Astrocyte (in vitro differentiated cells and primary cell): Measurements from ENCODE around the gene SLBP. TPM values are rescaled to one million over a fixed set of nuclear protein-coding genes. Genes with fewer than 3 reads are reported as not detected.

Experiments used
- DNase-seq: peaks from one replicate; pipeline ENCODE4 v3.0.0-alpha.2; 2010; ENCODE audit warnings: low read depth
- FAIRE-seq: peaks from 2 replicates; lab custom pipeline; 2011; peaks lifted over from hg19 to GRCh38; lab: Jason Lieb, UNC
- H2AFZ ChIP-seq: 2 replicates; pipeline ENCODE4 v1.6.0; 2012; ENCODE audit warnings: low read depth, low read length, inconsistent platforms
- H3K27ac ChIP-seq: 2 replicates; pipeline ENCODE4 v1.5.1; 2011; ENCODE audit warnings: low read depth, low read length, inconsistent platforms
- H3K27me3 ChIP-seq: 2 replicates; pipeline ENCODE4 v1.6.0; 2011; ENCODE audit warnings: low read length, inconsistent platforms; ENCODE audit not compliant: insufficient read depth
- H3K36me3 ChIP-seq: 2 replicates; pipeline ENCODE4 v1.5.1; 2011; ENCODE audit warnings: low read length, inconsistent platforms; ENCODE audit not compliant: insufficient read depth
- H3K4me1 ChIP-seq: 2 replicates; pipeline ENCODE4 v1.5.1; 2011; ENCODE audit warnings: low read length, inconsistent platforms; ENCODE audit not compliant: insufficient read depth
- H3K4me2 ChIP-seq: 2 replicates; pipeline ENCODE4 v1.6.0; 2012; ENCODE audit warnings: low read length, inconsistent platforms
- H3K4me3 ChIP-seq: 2 replicates; pipeline ENCODE4 v1.5.1; 2011; ENCODE audit warnings: low read depth, mild to moderate bottlenecking, low read length, inconsistent platforms; ENCODE audit not compliant: insufficient read depth
- H3K79me2 ChIP-seq: 2 replicates; pipeline ENCODE4 v1.6.0; 2012; ENCODE audit warnings: mild to moderate bottlenecking, low read length, inconsistent platforms; ENCODE audit not compliant: insufficient read depth
- H3K9ac ChIP-seq: 2 replicates; pipeline ENCODE4 v1.6.0; 2012; ENCODE audit warnings: mild to moderate bottlenecking, low read length, inconsistent platforms
- H3K9me3 ChIP-seq: 2 replicates; pipeline ENCODE4 v1.5.1; 2012; ENCODE audit warnings: low read depth, mild to moderate bottlenecking, low read length, inconsistent platforms; ENCODE audit not compliant: insufficient read depth
- H4K20me1 ChIP-seq: 2 replicates; pipeline ENCODE4 v1.6.0; 2012; ENCODE audit warnings: low read length, inconsistent platforms; ENCODE audit not compliant: insufficient read depth
- H3K27ac Mint-ChIP-seq: one replicate; pipeline ENCODE4 v1.8.0; 2021; ENCODE audit warnings: mild to moderate bottlenecking, mixed read lengths; ENCODE audit not compliant: unreplicated experiment
- H3K27me3 Mint-ChIP-seq: one replicate; pipeline ENCODE4 v1.8.0; 2021; ENCODE audit warnings: low read depth, mixed read lengths; ENCODE audit not compliant: unreplicated experiment
- H3K36me3 Mint-ChIP-seq: one replicate; pipeline ENCODE4 v1.8.0; 2021; ENCODE audit warnings: low read depth, mixed read lengths; ENCODE audit not compliant: unreplicated experiment
- H3K4me1 Mint-ChIP-seq: one replicate; pipeline ENCODE4 v1.8.0; 2021; ENCODE audit warnings: low read depth, mixed read lengths; ENCODE audit not compliant: unreplicated experiment
- H3K4me3 Mint-ChIP-seq: one replicate; pipeline ENCODE4 v1.8.0; 2021; ENCODE audit warnings: mild to moderate bottlenecking, moderate library complexity, mixed read lengths; ENCODE audit not compliant: unreplicated experiment
- H3K9me3 Mint-ChIP-seq: one replicate; pipeline ENCODE4 v1.8.0; 2021; ENCODE audit warnings: mild to moderate bottlenecking, mixed read lengths; ENCODE audit not compliant: unreplicated experiment
- EZH2 ChIP-seq: IDR thresholded peaks from 2 replicates; pipeline ENCODE4 v1.6.1; 2012; ENCODE audit warnings: mild to moderate bottlenecking, low read length, inconsistent platforms; ENCODE audit not compliant: insufficient read depth
- total RNA-seq: library from RNA; stranded (reverse); gene quantifications from 2 replicates; pipeline ENCODE4 v1.2.1, GENCODE V29; 2021
- TF ChIP-seq, protein P1 (sequence below): IDR thresholded peaks from 2 replicates; pipeline ENCODE4 v1.5.1; 2011; ENCODE audit warnings: low read depth, mild to moderate bottlenecking, inconsistent platforms, low read length, moderate library complexity; ENCODE audit not compliant: insufficient read depth

The SLBP gene
- total RNA-seq, 1 donor from 2014 or later = 44.5 TPM

GRCh38 chr4:1713003-1713851 is 1.1 kb upstream of the SLBP start:
- H3K36me3 Mint-ChIP-seq = peaks cover 8% of the 10 kb centered on the region
- peaks cover 63% of the 10 kb centered on the region for H3K79me2 ChIP-seq
- peak overlapping the region; percentile 97 for H3K27ac Mint-ChIP-seq
- peaks cover 6% of the 10 kb centered on the region for H3K4me1 ChIP-seq
- H3K9me3 ChIP-seq = no peaks in the 10 kb centered on the region
- H3K4me2 ChIP-seq = peak overlapping the region; percentile 97
- peak overlapping the region; percentile 95 for H3K27ac ChIP-seq
- no peaks in the 10 kb centered on the region for H3K27me3 ChIP-seq
- DNase-seq = no peak
- H2AFZ ChIP-seq = peak overlapping the region; percentile 91
- peaks cover 15% of the 10 kb centered on the region for H3K4me1 Mint-ChIP-seq
- peaks cover 45% of the 10 kb centered on the region for H4K20me1 ChIP-seq
- H3K36me3 ChIP-seq = peaks cover 2% of the 10 kb centered on the region
- no peak for FAIRE-seq
- no peak for TF ChIP-seq EZH2
- TF ChIP-seq, protein P1, sequence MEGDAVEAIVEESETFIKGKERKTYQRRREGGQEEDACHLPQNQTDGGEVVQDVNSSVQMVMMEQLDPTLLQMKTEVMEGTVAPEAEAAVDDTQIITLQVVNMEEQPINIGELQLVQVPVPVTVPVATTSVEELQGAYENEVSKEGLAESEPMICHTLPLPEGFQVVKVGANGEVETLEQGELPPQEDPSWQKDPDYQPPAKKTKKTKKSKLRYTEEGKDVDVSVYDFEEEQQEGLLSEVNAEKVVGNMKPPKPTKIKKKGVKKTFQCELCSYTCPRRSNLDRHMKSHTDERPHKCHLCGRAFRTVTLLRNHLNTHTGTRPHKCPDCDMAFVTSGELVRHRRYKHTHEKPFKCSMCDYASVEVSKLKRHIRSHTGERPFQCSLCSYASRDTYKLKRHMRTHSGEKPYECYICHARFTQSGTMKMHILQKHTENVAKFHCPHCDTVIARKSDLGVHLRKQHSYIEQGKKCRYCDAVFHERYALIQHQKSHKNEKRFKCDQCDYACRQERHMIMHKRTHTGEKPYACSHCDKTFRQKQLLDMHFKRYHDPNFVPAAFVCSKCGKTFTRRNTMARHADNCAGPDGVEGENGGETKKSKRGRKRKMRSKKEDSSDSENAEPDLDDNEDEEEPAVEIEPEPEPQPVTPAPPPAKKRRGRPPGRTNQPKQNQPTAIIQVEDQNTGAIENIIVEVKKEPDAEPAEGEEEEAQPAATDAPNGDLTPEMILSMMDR = no peak
- H3K9ac ChIP-seq = peak overlapping the region; percentile 90
- H3K4me3 Mint-ChIP-seq = peak overlapping the region; percentile 94
- H3K9me3 Mint-ChIP-seq = no peaks in the 10 kb centered on the region
- no peaks in the 10 kb centered on the region for H3K27me3 Mint-ChIP-seq
- H3K4me3 ChIP-seq = peak overlapping the region; percentile 85

DNA sequence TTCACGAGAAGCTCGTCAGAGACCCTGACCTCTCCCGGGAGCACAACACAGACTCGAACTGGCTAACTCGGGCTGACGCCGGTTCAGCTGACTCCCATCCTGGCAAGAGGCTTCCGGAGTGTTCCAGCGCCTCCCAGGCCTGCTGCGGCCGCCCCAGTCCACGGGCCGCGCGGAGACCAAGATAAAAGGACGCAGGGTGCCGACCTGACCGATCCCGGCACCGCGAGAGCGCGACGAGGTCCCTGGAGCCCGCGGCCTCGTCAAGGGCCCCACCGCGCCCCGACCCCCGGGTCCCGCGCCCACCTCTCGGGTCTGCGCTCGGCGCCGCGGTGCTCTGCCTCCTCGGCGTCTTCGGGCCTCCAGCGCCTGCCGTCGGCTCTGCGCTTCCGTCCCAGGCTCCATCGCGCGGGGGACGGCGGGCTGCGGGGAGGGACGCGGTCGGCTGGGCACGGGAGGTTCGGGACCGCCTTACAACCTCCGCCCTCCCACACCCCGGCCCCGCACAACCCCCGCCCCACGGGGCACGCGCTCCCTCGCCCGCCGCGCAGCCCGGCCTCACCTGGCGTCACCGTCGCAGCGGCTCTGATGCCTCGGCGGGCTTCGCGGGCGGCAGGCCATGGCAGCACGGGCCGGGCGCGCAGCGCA is 426 bp downstream of the SLBP start:
- Histone ChIP-seq H3K36me3 (peaks cover 2% of the 10 kb centered on the region), H3K4me3 (peak overlapping the region; percentile 85), H3K4me1 (peaks cover 6% of the 10 kb centered on the region), H3K27ac (peak overlapping the region; percentile 95), H3K27me3 (no peaks in the 10 kb centered on the region), H3K9me3 (no peaks in the 10 kb centered on the region), H4K20me1 (peaks cover 38% of the 10 kb centered on the region), H3K9ac (peak overlapping the region; percentile 90), H2AFZ (peak overlapping the region; percentile 39), H3K79me2 (peaks cover 56% of the 10 kb centered on the region), H3K4me2 (peak overlapping the region; percentile 97)
- H3K9me3 Mint-ChIP-seq = no peaks in the 10 kb centered on the region
- peak overlapping the region; percentile 93 for H3K27ac Mint-ChIP-seq
- peaks cover 17% of the 10 kb centered on the region for H3K4me1 Mint-ChIP-seq
- no peak for FAIRE-seq
- H3K36me3 Mint-ChIP-seq = peaks cover 9% of the 10 kb centered on the region
- TF ChIP-seq, protein P1 = no peak
- no peak for TF ChIP-seq EZH2
- H3K4me3 Mint-ChIP-seq = peak overlapping the region; percentile 96
- DNase-seq = peak; percentile 37
- no peaks in the 10 kb centered on the region for H3K27me3 Mint-ChIP-seq
